ENCODE results near the gene BFSP2. TPM values are rescaled to one million over a fixed set of nuclear protein-coding genes. Genes with fewer than 3 reads are reported as not detected.

The BFSP2 gene
- total and polyA plus RNA-seq, 3 donors from 2014 or later = not detected

DNA sequence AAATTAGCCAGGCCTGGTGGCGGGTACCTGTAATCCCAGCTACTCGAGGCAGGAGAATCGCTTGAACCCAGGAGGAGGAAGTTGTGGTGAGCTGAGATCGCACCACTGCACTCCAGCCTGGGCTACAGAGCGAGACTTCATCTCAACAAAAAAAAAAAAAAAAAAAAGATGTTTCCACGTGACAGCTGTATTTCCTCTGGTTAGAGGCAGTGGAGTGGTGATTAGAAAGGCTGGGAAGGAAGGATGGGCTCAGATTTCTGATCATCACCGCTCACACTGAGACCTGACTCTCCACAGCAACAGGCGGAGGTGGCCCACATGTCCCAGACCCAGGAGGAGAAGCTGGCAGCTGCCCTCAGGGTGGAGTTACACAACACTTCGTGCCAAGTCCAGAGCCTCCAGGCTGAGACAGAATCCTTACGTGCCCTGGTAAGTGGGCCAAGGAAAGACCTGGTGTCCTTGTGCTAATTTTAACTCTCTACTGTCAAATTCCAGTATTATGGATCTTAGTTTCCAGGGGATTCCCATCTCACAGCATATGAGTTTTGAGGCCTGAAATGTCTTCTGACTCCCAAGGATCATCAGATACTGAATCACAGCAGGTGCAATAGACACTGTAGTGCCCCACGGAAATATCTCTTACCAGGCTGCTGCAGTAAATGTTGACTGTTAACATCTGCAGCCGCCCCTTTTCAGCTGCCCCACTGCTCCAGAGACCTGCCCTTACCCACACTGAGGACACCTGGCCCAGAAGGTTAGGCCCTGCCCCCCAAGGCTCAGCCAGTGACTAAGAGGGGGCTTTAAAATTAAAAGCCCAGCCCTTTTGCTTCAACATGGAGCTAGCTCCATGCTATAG lies 66.9 kb downstream of the BFSP2 start:
- no peaks in the 10 kb centered on the region for H3K27me3 ChIP-seq
- TF ChIP-seq, protein P1, sequence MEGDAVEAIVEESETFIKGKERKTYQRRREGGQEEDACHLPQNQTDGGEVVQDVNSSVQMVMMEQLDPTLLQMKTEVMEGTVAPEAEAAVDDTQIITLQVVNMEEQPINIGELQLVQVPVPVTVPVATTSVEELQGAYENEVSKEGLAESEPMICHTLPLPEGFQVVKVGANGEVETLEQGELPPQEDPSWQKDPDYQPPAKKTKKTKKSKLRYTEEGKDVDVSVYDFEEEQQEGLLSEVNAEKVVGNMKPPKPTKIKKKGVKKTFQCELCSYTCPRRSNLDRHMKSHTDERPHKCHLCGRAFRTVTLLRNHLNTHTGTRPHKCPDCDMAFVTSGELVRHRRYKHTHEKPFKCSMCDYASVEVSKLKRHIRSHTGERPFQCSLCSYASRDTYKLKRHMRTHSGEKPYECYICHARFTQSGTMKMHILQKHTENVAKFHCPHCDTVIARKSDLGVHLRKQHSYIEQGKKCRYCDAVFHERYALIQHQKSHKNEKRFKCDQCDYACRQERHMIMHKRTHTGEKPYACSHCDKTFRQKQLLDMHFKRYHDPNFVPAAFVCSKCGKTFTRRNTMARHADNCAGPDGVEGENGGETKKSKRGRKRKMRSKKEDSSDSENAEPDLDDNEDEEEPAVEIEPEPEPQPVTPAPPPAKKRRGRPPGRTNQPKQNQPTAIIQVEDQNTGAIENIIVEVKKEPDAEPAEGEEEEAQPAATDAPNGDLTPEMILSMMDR (IDR thresholded peaks at IDR 0.05) = no peak
- no peak for TF ChIP-seq POLR2A (IDR thresholded peaks at IDR 0.05)
- no peaks in the 10 kb centered on the region for H3K9me3 ChIP-seq
- WGBS, 2 donors = 70 to 81% methylated on average over 8 to 12 of the region's 12 CpGs
- H3K27ac ChIP-seq = no peak overlapping the region
- H3K4me3 ChIP-seq = no peak overlapping the region
- intact Hi-C loops (cut with DNase I; ENCODE audit: low total_unique reads) = no loop called here
- no peaks in the 10 kb centered on the region for H3K36me3 ChIP-seq (ENCODE audit: low read depth, missing control alignments)
- H3K4me1 ChIP-seq = no peaks in the 10 kb centered on the region
- DNase-seq = no peak

DNA sequence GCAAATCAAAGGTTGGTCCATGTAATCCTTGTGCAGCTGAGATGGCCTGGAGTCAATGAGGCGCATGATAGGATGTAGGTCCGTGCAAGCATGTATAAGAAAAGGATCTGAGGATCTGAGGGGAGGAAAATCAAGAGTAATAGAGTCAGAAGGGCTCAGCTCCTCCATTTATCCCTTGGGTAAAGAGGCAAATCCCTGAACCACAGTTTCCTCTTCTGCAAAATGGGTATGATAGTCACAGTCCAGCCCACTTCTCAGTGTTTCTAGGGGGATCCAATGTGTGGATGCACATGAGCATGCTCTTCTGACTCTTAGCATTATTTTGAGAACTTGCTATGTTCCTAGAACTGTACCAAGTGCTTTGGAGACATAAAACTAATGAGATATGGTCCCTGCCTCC lies 67.9 kb downstream of the BFSP2 start:
- no peak overlapping the region for H3K27ac ChIP-seq
- H3K4me3 ChIP-seq = no peak overlapping the region
- WGBS, 2 donors = 89 to 93% methylated on average over 2 of the region's 2 CpGs
- TF ChIP-seq, protein P1 (IDR thresholded peaks at IDR 0.05) = no peak
- TF ChIP-seq POLR2A (IDR thresholded peaks at IDR 0.05) = no peak
- no peaks in the 10 kb centered on the region for H3K9me3 ChIP-seq
- intact Hi-C loops (cut with DNase I; ENCODE audit: low total_unique reads) = no loop called here
- no peaks in the 10 kb centered on the region for H3K4me1 ChIP-seq
- no peaks in the 10 kb centered on the region for H3K27me3 ChIP-seq
- no peaks in the 10 kb centered on the region for H3K36me3 ChIP-seq (ENCODE audit: low read depth, missing control alignments)
- no peak for DNase-seq

DNA sequence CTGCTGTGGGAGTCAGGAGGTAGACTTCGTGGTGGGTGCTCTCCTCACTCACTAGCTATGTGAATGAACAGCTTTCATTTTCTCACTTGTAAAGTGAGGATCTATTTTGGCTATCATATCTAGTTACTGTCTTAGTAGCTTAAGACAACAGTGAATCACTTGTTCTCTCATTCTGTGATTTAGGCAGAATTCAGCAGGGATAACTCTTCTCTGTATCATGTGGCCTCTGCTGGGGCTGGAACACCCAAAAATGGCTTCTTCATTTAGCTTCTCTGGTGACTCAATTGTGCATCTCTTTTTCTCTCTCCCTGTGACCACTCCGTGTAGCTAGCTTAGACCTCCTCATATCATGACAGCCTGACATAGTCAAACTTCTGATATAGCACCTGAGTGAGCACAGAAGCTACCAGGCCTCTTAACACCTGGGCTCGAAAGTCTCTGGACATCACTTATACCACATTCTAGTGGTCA lies 68.4 kb downstream of the BFSP2 start:
- intact Hi-C loops (cut with DNase I; ENCODE audit: low total_unique reads) = no loop called here
- Histone ChIP-seq H3K9me3 (no peaks in the 10 kb centered on the region), H3K27ac (no peak overlapping the region), H3K36me3 (ENCODE audit: low read depth, missing control alignments) (no peaks in the 10 kb centered on the region), H3K4me1 (no peaks in the 10 kb centered on the region), H3K4me3 (no peak overlapping the region), H3K27me3 (no peaks in the 10 kb centered on the region)
- DNase-seq = no peak
- no peak for TF ChIP-seq POLR2A (IDR thresholded peaks at IDR 0.05)
- TF ChIP-seq, protein P1 (IDR thresholded peaks at IDR 0.05) = no peak
- WGBS, 2 donors = 79 to 80% methylated on average over 3 of the region's 3 CpGs

DNA sequence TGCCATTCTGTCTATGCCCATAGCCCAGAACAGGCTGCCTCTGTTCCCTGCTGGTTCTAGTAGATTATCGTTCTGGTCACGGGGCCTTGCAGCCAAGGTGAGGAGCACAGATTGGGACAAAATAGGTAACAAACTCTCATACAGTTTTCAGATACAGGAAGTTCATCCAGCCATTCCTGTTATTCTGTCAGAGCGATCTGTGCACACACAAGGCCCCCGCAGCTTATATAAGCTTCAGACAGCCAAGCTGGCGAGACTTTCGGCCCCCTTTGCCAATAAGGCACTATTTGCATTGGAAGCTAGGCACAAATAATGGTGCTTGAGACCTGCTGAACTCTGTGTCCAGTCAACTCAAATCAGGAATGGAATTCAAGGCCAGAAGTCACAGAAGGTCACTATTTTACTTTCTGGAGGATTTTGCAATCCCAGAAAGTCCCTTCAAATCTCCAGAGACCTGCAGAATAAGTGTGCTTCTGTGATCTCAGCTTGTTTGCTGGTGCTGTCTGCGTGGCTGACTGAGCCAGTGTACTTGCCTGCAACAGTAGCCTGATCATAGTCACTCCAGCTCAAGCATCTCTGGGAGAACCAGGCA lies 69.4 kb downstream of the BFSP2 start:
- DNase-seq = no peak
- TF ChIP-seq POLR2A (IDR thresholded peaks at IDR 0.05) = no peak
- TF ChIP-seq, protein P1 (IDR thresholded peaks at IDR 0.05) = no peak
- Histone ChIP-seq H3K4me1 (peaks cover 5% of the 10 kb centered on the region), H3K4me3 (no peak overlapping the region), H3K27me3 (no peaks in the 10 kb centered on the region), H3K27ac (no peak overlapping the region), H3K9me3 (no peaks in the 10 kb centered on the region), H3K36me3 (ENCODE audit: low read depth, missing control alignments) (no peaks in the 10 kb centered on the region)
- intact Hi-C loops (cut with DNase I; ENCODE audit: low total_unique reads) = no loop called here
- WGBS, 2 donors = 63% methylated on average over 3 to 7 of the region's 7 CpGs
